GM12874 (cell line): ENCODE data around the gene STXBP5.

Experiments used
- TF ChIP-seq, protein P1 (sequence below): IDR thresholded peaks from 2 replicates; pipeline ENCODE4 v1.5.1; 2011; ENCODE audit warnings: low read depth, mild to moderate bottlenecking, control low read depth, low read length, moderate library complexity; ENCODE audit not compliant: insufficient read depth

STXBP5 gene

DNA sequence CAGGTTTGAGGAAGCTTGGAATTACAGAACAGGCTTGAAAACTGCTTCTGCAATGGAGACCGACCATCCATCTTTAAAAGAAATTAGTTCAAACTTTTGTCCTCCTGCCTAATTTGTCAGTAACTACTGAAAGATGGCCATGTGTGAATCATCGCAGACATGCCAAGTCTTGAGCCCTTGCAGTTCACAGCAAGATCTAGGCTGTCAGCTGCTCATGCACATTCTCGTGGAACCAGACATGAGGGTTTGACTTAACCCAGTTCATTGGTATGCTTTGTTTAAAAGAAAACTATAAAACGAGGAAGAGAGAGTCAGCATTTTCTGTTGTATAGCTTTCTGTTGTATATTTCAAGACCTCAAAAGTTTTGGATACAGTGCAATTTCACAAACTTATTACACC is 230.3 kb downstream of the STXBP5 start:
- TF ChIP-seq, protein P1, sequence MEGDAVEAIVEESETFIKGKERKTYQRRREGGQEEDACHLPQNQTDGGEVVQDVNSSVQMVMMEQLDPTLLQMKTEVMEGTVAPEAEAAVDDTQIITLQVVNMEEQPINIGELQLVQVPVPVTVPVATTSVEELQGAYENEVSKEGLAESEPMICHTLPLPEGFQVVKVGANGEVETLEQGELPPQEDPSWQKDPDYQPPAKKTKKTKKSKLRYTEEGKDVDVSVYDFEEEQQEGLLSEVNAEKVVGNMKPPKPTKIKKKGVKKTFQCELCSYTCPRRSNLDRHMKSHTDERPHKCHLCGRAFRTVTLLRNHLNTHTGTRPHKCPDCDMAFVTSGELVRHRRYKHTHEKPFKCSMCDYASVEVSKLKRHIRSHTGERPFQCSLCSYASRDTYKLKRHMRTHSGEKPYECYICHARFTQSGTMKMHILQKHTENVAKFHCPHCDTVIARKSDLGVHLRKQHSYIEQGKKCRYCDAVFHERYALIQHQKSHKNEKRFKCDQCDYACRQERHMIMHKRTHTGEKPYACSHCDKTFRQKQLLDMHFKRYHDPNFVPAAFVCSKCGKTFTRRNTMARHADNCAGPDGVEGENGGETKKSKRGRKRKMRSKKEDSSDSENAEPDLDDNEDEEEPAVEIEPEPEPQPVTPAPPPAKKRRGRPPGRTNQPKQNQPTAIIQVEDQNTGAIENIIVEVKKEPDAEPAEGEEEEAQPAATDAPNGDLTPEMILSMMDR, result no peak

DNA sequence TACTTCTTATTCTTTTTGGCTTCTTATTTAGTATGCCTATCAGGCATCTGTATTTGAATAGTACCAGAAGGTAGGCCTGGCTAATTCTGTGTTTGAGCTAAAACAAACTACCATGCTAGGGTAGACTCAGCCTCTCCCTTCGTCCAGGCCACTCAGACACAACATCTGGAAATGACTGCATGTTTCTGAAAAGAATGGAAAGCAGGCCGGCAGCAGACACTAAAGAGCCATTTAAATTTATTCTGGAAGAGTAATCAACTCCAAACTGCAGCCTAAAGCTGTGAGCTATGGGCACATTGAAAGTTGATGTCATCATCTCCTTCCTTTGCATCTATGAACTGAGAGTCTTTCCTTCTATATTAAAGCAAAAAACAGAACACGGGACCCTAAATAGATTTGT is 233.4 kb downstream of the STXBP5 start:
- TF ChIP-seq, protein P1, result no peak

DNA sequence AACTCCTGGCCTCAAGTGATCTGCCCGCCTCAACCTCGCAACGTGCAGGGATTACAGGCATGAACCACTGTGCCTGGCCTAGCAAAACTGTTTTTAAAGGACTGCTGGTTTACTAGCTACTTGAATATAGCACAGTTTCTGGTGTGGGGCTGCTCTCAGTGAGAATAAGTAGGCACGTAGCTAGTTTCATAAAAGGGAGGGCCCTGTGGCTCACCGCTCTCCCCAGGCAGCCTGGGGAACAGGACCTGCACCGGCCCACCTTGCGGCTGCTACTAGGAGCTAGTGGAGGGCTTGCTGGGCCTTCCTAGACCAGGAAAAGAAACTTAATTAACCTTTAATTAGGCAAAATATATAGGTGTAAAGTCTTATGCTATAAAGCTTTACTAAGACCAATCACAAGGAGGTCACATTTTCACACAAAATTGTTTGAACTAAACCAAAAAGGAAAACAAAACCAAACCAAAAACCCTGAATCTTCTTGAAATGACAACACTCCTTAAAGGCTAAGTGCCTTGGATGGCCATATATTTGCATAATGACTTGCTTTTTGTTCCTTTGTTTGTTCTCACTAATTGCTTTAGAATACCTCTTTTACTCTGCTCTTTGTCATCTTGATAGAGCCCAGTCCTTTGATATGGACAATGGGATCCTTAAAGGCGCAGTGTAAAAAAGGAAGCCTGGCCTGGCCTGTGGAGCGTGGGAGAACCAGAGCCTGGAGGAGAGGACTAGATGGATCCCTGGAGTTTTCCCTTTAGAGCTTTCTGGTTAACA is 234.7 kb downstream of the STXBP5 start:
- TF ChIP-seq, protein P1, result no peak
